Endothelial cell of umbilical vein (primary cell): ENCODE data around the gene CAMSAP1. TPM values are rescaled to one million over a fixed set of nuclear protein-coding genes. Genes with fewer than 3 reads are reported as not detected.

ENCODE experiments used
- BruUV-seq: library from RNA; stranded (reverse); fragments of 400-500 nt; replicated peaks from 2 replicates; lab custom pipeline; 2021; lab: Mats Ljungman, UMichigan
- CTCF ChIA-PET: fragments of 300-600, 350-600 bp; sonication (Branson Sonifier 250); formaldehyde crosslinking; loops from one replicate; lab custom pipeline; 2021; ENCODE audit warnings: antibody characterized with exemption, inconsistent platforms; lab: Charles Lee
- POLR2A ChIA-PET: fragments of 300-600, 350-600 bp; sonication (Branson Sonifier 250); formaldehyde crosslinking; loops from one replicate; lab custom pipeline; 2021; ENCODE audit warnings: antibody characterized with exemption, inconsistent platforms; lab: Charles Lee
- DNase-seq: peaks from one replicate; pipeline ENCODE4 v3.0.0-alpha.2; 2011; ENCODE audit warnings: low read depth, low spot score
- FAIRE-seq: peaks from 2 replicates; lab custom pipeline; 2011; peaks lifted over from hg19 to GRCh38; lab: Jason Lieb, UNC
- H2AFZ ChIP-seq: 2 replicates; pipeline ENCODE4 v1.6.0; 2012; ENCODE audit warnings: low read depth, low read length, control low read depth, inconsistent platforms
- H3K27ac ChIP-seq: 2 replicates; pipeline ENCODE4 v1.5.1; 2011; ENCODE audit warnings: low read depth, mild to moderate bottlenecking, control low read depth, low read length, moderate library complexity; ENCODE audit not compliant: insufficient read depth
- H3K27me3 ChIP-seq, 2 experiments: 2 replicates each; pipeline versions ENCODE4 v1.6.0 to v1.6.1; 2011; ENCODE audit warnings: low read length in 2 of 2, mixed read lengths in 1 of 2; ENCODE audit not compliant: control insufficient read depth in 2 of 2, insufficient read depth in 2 of 2
- H3K36me3 ChIP-seq, 2 experiments: 2 replicates in 1 of 2; 3 replicates in 1 of 2; pipeline ENCODE4 v1.5.1; 2011; ENCODE audit warnings: low read length in 2 of 2, mild to moderate bottlenecking in 1 of 2, moderate library complexity in 1 of 2; ENCODE audit not compliant: control insufficient read depth in 2 of 2, insufficient read depth in 2 of 2; ENCODE audit errors: extremely low read depth in 1 of 2
- H3K4me1 ChIP-seq: 3 replicates; pipeline ENCODE4 v1.5.1; 2011; ENCODE audit warnings: mild to moderate bottlenecking, low read length; ENCODE audit not compliant: control insufficient read depth, insufficient read depth; ENCODE audit errors: extremely low read depth
- H3K4me2 ChIP-seq: 2 replicates; pipeline ENCODE4 v1.6.1; 2011; ENCODE audit warnings: low read length, control low read depth, mixed read lengths; ENCODE audit not compliant: insufficient read depth
- H3K4me3 ChIP-seq, 3 experiments: fragments of 200-600 bp in 1 of 3; sonication (generic), shearing (Covaris generic) in 1 of 3; replicated peaks in 1 of 3; 2 replicates each; pipeline ENCODE4 v1.5.1; 2011 to 2016; ENCODE audit warnings: control low read depth in 3 of 3, low read length in 3 of 3, mild to moderate bottlenecking in 2 of 3, inconsistent platforms in 1 of 3, low read depth in 1 of 3, moderate library complexity in 1 of 3; ENCODE audit not compliant: insufficient read depth in 1 of 3
- H3K79me2 ChIP-seq: 2 replicates; pipeline ENCODE4 v1.6.0; 2012; ENCODE audit warnings: low read length, inconsistent platforms; ENCODE audit not compliant: control insufficient read depth, insufficient read depth
- H3K9ac ChIP-seq: replicated peaks from 2 replicates; pipeline ENCODE3; 2011; ENCODE audit warnings: low read length, control low read depth; ENCODE audit not compliant: insufficient read depth; ENCODE audit errors: extremely low read depth
- H3K9me1 ChIP-seq: replicated peaks from 3 replicates; pipeline ENCODE4 v1.6.0; 2011; ENCODE audit warnings: mild to moderate bottlenecking, low read length; ENCODE audit not compliant: control insufficient read depth, insufficient read depth; ENCODE audit errors: extremely low read depth
- H3K9me3 ChIP-seq: replicated peaks from 2 replicates; pipeline ENCODE4 v1.5.1; 2012; ENCODE audit warnings: low read length, inconsistent platforms; ENCODE audit not compliant: control insufficient read depth, insufficient read depth
- H4K20me1 ChIP-seq: replicated peaks from 2 replicates; pipeline ENCODE3; 2011; ENCODE audit warnings: mild to moderate bottlenecking, low read length; ENCODE audit not compliant: control insufficient read depth, insufficient read depth; ENCODE audit errors: extremely low read depth
- CTCF ChIP-seq, 2 donors: IDR thresholded peaks; 1 replicate in 1 of 2; 2 replicates in 1 of 2; pipeline ENCODE4 v1.5.1; 2011; ENCODE audit warnings: low read length in 2 of 2, mild to moderate bottlenecking in 2 of 2, moderate library complexity in 2 of 2, control low read depth in 1 of 2, inconsistent platforms in 1 of 2, low read depth in 1 of 2; ENCODE audit not compliant: insufficient read depth in 1 of 2; ENCODE audit errors: extremely low read depth in 1 of 2
- EZH2 ChIP-seq: IDR thresholded peaks from 2 replicates; pipeline ENCODE4 v1.6.1; 2012; ENCODE audit warnings: borderline replicate concordance, low read depth, mild to moderate bottlenecking, moderate library complexity, low read length, inconsistent platforms; ENCODE audit not compliant: severe bottlenecking
- FOS ChIP-seq: IDR thresholded peaks from 2 replicates; pipeline ENCODE4 v1.6.1; 2011; ENCODE audit warnings: mild to moderate bottlenecking, low read length, moderate library complexity, borderline replicate concordance; ENCODE audit not compliant: insufficient read depth
- GATA2 ChIP-seq: IDR thresholded peaks from 2 replicates; pipeline ENCODE4 v1.7.0; 2011; ENCODE audit warnings: low read depth, mild to moderate bottlenecking, moderate library complexity, mixed read lengths, low read length; ENCODE audit not compliant: insufficient read length, insufficient read depth
- JUN ChIP-seq: IDR thresholded peaks from 2 replicates; pipeline ENCODE4 v1.6.1; 2011; ENCODE audit warnings: borderline replicate concordance, low read depth; ENCODE audit not compliant: insufficient read length, insufficient read depth
- MAX ChIP-seq: IDR thresholded peaks from 2 replicates; pipeline ENCODE4 v1.6.1; 2011; ENCODE audit not compliant: insufficient read depth, insufficient read length
- MYC ChIP-seq: IDR thresholded peaks from one replicate; pipeline ENCODE4 v1.6.1; 2011; ENCODE audit warnings: mild to moderate bottlenecking, low read depth, low read length
- POLR2A ChIP-seq: IDR thresholded peaks from 2 replicates; pipeline ENCODE4 v1.6.1; 2012; ENCODE audit warnings: low read depth, mild to moderate bottlenecking, control low read depth, low read length
- POLR2AphosphoS5 ChIP-seq: IDR thresholded peaks from 2 replicates; pipeline ENCODE4 v1.6.1; 2012; ENCODE audit warnings: low read depth, mild to moderate bottlenecking, control low read depth, low read length, moderate library complexity; ENCODE audit not compliant: insufficient read depth
- dilution Hi-C: fragments of 300-500 bp; cut with MboI; formaldehyde crosslinking; loops from one replicate; pipeline ENCODE4 v1.15.0; 2019; ENCODE audit warnings: low sequenced_read_pairs; ENCODE audit not compliant: extremely low pct_ligation_motif_present
- intact Hi-C: fragments of 100-400 bp; cut with micrococcal nuclease; formaldehyde crosslinking; loops from one replicate; pipeline ENCODE4 v1.10.0; 2022
- polyA plus RNA-seq, 4 experiments: library from polyadenylated mRNA; depleted of rRNA in 3 of 4; stranded (reverse) in 3 of 4; unstranded in 1 of 4; fragments of >200 nt; gene quantifications; 2 replicates each; pipeline versions ENCODE4 v1.2.1 to v1.2.3, GENCODE V29; 2011 to 2012; ENCODE audit warnings: missing spikeins in 1 of 4
- total RNA-seq: library from RNA; stranded (reverse); gene quantifications from 2 replicates; pipeline ENCODE4 v1.2.3, GENCODE V29; 2021

Gene CAMSAP1
- total and polyA plus RNA-seq, 2 donors (not counting 3 experiments of a cell fraction or from before 2014, with no cell fraction given) = 8.1 to 25.5 TPM

- Histone ChIP-seq H3K4me3 (no peak overlapping the region), H3K27ac (no peak overlapping the region), H3K9me3 (no peaks in the 10 kb centered on the region), H3K9ac (no peak overlapping the region), H3K79me2 (no peaks in the 10 kb centered on the region), H2AFZ (no peak overlapping the region), H3K4me1 (peaks cover 7% of the 10 kb centered on the region), H3K36me3 (peaks cover 0 to 12% of the 10 kb centered on the region in 2 experiments), H3K9me1 (no peaks in the 10 kb centered on the region), H4K20me1 (no peaks in the 10 kb centered on the region), H3K27me3 (no peaks in the 10 kb centered on the region), H3K4me2 (no peak overlapping the region)
- no peak for FAIRE-seq
- intact Hi-C loops = loop anchor here (10.0 kb wide), 1 partner anchor 324 kb away; no protein-coding TSS in a partner anchor
- CTCF ChIA-PET = no interaction called here
- no peak for DNase-seq
- POLR2A ChIA-PET = no interaction called here
- BruUV-seq = no TSS peak
- TF ChIP-seq JUN (no peak), CTCF (IDR thresholded peaks at IDR 0.05; ENCODE audit: extremely low read depth in 1 of 2, insufficient read depth in 1 of 2, low read depth in 1 of 2, low read length in 2 of 2) (no peak), POLR2A (no peak), GATA2 (no peak), FOS (no peak), MYC (no peak), POLR2AphosphoS5 (no peak), EZH2 (no peak), MAX (no peak)
- dilution Hi-C loops = no loop called here
These were observed 21.6 kb upstream of the CAMSAP1 start for GRCh38 chr9:135928731-135929655.
